ENCODE data around the gene USP16.
A peak's percentile ranks its signal among the peaks of the same experiment; 100 is the strongest.
"Not testable (repeated sequence)": the region's sequence is repeated elsewhere in the genome, so short reads cannot be mapped to it uniquely, and the experiment has no call there.

The USP16 gene

DNA sequence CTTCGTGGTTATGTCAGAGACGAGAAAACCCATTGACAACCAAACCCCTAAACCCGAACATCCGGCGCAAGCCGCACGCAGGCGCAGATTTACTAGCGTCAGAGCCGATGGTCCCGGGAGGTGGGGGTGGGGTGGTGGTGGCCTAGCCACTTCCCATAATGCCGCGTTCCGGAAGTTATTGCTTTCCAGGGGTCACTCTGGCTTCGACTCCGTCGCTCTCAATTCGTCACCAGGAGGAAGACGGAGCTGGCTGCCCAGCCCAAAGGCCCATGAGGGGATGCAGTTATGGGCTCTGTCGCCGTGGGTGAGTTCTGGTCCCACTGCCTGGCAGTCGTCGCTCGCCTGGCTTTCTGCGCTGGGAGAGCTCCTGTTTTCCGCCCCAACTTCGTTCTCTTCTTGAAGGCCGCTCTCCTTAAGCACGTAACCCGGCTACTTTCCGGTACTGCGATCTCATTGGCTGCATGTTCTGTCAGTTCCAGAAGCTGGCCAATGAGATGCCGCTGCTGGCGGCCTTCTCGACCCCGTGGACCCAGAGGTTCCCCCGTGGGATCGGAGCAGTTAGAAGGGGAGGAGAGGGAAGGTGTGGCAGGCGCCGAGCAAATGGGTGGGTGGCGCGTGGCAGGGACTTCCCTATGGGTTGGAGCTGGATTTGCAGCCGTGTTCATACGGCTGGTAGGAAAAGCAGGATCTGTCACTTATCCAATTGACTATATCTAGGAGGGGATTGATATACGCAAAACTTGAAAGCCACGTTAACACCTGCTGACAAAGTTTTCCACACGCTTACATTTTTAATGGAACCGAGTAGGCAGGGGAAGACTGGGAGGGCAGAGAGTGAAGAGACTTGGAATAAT lies at the start of gene USP16:
Gene USP16, plus strand, starts transcription at position 195 of the 854 bp plus-strand sequence. CDS start 3,246 bp downstream, outside the sequence.
- in situ Hi-C loops (cut with HindIII; ENCODE audit: low sequenced_read_pairs), result no loop called here
- peak within 1 kb of the TSS; percentile 88 for H3K4me3 ChIP-seq (ENCODE audit: low read depth, low read length)
- TF ChIP-seq, protein P1, sequence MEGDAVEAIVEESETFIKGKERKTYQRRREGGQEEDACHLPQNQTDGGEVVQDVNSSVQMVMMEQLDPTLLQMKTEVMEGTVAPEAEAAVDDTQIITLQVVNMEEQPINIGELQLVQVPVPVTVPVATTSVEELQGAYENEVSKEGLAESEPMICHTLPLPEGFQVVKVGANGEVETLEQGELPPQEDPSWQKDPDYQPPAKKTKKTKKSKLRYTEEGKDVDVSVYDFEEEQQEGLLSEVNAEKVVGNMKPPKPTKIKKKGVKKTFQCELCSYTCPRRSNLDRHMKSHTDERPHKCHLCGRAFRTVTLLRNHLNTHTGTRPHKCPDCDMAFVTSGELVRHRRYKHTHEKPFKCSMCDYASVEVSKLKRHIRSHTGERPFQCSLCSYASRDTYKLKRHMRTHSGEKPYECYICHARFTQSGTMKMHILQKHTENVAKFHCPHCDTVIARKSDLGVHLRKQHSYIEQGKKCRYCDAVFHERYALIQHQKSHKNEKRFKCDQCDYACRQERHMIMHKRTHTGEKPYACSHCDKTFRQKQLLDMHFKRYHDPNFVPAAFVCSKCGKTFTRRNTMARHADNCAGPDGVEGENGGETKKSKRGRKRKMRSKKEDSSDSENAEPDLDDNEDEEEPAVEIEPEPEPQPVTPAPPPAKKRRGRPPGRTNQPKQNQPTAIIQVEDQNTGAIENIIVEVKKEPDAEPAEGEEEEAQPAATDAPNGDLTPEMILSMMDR (IDR thresholded peaks at IDR 0.05; ENCODE audit: low read depth, low read length), result peak; percentile 9
- DNase-seq (ENCODE audit: low read depth, low spot score), result peak; percentile 100

DNA sequence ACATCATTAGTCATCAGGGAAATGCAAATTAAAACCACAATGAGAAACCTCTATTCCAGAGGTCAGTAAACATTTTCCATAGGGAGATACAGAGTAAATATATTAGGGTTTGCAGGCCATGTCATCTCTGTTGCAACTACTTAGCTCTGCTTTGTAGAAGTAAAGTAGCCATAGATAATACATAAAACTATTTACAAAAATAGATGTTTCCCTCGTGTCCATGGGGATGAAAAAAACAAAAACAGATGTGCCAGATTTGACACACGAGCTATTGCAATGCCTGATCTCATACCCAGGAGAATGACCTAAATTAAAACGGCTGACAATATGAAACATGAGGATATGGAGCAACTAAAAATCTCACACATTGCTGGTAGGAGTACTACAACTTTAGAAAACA lies 49.1 kb upstream of the USP16 start:
- in situ Hi-C loops (cut with HindIII; ENCODE audit: low sequenced_read_pairs), result no loop called here
- H3K4me3 ChIP-seq (ENCODE audit: low read depth, low read length), result no peak overlapping the region
- TF ChIP-seq, protein P1 (IDR thresholded peaks at IDR 0.05; ENCODE audit: low read depth, low read length), result no peak
- DNase-seq (ENCODE audit: low read depth, low spot score), result no peak

DNA sequence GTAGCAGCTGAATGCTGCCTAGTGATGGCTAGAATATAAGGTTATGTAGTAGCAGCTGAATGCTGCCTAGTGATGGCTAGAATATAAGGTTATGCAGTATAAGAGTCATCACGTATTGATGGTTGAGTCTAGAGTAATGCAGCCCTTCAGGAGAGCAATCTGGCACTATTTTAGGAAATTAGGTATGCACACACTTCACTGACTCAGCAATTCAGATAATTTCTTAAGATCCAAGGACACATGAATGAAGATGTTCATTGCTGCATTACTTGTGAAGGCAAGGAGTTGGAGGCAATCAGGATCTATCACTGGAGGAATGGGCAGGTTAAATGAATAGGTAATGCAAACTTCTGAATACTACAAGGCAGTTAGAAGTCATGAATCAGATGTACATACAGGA lies 45.4 kb upstream of the USP16 start:
- in situ Hi-C loops (cut with HindIII; ENCODE audit: low sequenced_read_pairs), result no loop called here
- H3K4me3 ChIP-seq (ENCODE audit: low read depth, low read length), result no peak overlapping the region
- DNase-seq (ENCODE audit: low read depth, low spot score), result no peak
- TF ChIP-seq, protein P1 (IDR thresholded peaks at IDR 0.05; ENCODE audit: low read depth, low read length), result no peak

DNA sequence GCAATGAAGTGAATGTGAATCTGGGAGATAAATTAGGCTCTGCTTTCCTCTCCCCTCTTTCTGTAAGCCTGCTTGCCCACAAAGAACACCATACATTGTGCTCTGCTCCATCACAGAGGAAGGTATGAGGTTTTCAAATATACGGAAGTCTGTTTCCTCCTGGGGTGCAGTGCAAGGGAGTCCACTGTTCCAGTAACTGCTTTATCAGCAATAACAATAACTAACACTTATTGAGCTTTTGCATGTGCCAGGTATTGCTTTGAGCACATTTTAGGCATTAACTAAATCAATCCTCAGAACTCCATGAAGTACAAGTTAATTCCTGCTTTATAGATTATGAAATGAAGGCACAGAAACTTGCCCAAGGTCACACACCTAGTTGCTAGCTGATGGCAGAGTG lies 41.8 kb upstream of the USP16 start:
- no peak for DNase-seq (ENCODE audit: low read depth, low spot score)
- in situ Hi-C loops (cut with HindIII; ENCODE audit: low sequenced_read_pairs), result no loop called here

DNA sequence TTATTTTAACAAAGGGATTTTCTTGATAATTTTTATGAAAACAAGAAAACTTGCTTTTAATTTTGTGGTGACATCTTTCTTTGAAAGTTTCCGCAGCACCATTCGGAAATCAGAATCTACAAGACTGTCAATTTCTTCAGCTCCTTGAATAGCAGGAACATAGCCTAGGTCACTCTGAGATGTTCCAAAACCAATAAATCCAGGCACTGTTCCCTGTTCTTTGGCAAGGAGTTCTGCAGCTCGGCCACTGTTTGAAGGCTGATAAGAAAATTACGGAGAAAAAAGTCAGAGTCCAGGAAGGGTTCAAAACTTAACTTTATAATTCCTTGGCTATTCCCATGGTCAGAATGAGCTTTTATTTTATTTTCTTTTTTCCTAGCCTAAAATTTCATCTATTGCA lies 37.8 kb upstream of the USP16 start:
- no peak overlapping the region for H3K4me3 ChIP-seq (ENCODE audit: low read depth, low read length)
- TF ChIP-seq, protein P1 (IDR thresholded peaks at IDR 0.05; ENCODE audit: low read depth, low read length), result no peak
- in situ Hi-C loops (cut with HindIII; ENCODE audit: low sequenced_read_pairs), result no loop called here
- no peak for DNase-seq (ENCODE audit: low read depth, low spot score)

More for the DNA sequence above, 41.8 kb upstream of the USP16 start:
- TF ChIP-seq, protein P1 (IDR thresholded peaks at IDR 0.05; ENCODE audit: low read depth, low read length), result no peak
- no peak overlapping the region for H3K4me3 ChIP-seq (ENCODE audit: low read depth, low read length)

DNA sequence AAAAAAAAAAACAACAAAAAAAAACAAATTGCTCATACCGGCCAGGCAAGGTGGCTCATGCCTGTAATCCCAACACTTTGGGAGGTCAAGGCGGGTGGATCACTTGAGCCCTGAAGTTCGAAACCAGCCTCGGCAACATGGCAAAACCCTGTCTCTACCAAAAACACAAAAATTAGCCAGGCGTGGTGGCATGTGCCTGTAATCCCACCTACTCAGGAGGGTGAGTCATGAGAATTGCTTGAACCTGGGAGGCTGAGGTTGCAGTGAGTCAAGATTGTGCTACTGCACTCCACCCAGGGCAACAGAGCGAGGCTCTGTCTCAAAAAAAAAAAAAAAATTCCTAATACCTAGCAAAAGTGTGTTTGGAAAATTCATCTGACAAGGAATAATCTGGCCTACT lies 36.3 kb upstream of the USP16 start:
- in situ Hi-C loops (cut with HindIII; ENCODE audit: low sequenced_read_pairs); H3K4me3 ChIP-seq (ENCODE audit: low read depth, low read length): not testable (repeated sequence)
- peak; percentile 25 for DNase-seq (ENCODE audit: low read depth, low spot score)

DNA sequence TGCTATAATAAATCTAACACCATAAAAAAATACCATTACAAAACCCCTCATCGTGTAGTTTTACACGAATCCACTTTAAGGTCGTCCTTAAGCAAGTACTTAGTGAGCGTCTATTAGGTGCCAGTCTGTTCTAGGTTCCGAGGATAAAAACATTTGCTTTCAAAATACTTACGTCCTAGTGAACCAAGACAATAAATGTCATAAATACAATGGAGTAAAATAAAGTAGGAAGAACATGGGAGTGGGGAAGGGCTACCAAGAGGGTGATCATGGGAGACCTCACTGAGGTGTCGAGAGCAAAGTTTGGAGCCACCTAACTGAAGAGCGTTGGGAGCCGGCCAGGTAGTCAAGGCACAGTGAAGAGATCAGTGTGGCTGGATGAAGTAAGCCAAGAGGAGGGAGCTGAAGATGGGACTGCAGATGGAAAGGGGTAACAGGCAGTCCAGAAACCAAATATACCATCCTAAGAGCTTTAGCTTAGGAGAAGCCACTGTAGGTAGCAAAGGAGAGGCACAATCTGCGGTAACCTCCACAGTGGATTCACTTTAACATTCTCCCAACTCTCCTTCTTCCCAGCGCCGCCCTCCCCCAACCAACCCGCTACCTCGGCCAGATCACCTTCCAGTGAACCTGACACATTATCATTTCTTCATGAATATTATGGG lies 32.5 kb upstream of the USP16 start:
- DNase-seq (ENCODE audit: low read depth, low spot score), result no peak
- in situ Hi-C loops (cut with HindIII; ENCODE audit: low sequenced_read_pairs), result no loop called here
- H3K4me3 ChIP-seq (ENCODE audit: low read depth, low read length), result peak overlapping the region; percentile 90
- TF ChIP-seq, protein P1 (IDR thresholded peaks at IDR 0.05; ENCODE audit: low read depth, low read length), result no peak

All from astrocyte of the spinal cord (primary cell).